PC-9 (cell line): ENCODE measurements around the gene GRIP1.

Experiments
- EZH2 ChIP-seq: fragments of 200-600 bp; sonication (generic); IDR thresholded peaks from 2 replicates; pipeline ENCODE4 v1.8.0; 2017; ENCODE audit warnings: antibody characterized with exemption, low read depth
- TF ChIP-seq, protein P1 (sequence below): fragments of 200-600 bp; sonication (generic); conservative IDR thresholded peaks from 2 replicates; pipeline ENCODE4 v1.6.1; 2017; ENCODE audit warnings: mixed run types, antibody characterized with exemption, mild to moderate bottlenecking, moderate library complexity

DNA sequence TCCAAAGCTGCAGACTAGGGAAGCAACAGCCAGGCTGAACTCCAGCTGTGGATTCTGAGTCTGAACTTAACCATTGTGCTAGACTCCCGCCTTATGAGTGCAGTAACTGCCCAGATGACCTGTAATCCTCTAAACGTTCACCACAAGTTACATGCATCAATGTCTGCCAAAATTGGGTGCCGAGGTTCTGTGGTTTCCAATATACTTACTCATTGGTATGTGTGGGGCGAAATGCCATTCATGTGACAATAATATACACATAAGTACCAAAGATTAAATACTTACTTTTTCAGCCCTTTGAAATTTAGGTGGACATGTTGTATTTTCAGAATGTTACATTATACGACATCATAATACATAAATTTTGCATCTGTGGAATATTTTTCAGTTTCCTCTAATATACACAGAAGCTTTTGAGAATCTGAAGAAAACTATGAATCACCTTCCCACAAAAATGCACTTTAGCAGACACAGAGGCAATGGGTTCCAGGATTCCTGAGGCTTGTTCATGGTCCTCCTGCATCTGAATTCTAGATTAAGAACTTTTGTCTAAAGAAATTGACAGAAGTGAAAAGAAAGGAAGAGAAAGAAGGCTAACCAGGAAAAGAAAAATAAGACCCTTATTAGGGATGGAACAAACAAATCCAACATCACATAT lies 31.7 kb downstream of the GRIP1 start:
- TF ChIP-seq, protein P1, sequence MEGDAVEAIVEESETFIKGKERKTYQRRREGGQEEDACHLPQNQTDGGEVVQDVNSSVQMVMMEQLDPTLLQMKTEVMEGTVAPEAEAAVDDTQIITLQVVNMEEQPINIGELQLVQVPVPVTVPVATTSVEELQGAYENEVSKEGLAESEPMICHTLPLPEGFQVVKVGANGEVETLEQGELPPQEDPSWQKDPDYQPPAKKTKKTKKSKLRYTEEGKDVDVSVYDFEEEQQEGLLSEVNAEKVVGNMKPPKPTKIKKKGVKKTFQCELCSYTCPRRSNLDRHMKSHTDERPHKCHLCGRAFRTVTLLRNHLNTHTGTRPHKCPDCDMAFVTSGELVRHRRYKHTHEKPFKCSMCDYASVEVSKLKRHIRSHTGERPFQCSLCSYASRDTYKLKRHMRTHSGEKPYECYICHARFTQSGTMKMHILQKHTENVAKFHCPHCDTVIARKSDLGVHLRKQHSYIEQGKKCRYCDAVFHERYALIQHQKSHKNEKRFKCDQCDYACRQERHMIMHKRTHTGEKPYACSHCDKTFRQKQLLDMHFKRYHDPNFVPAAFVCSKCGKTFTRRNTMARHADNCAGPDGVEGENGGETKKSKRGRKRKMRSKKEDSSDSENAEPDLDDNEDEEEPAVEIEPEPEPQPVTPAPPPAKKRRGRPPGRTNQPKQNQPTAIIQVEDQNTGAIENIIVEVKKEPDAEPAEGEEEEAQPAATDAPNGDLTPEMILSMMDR = no peak
- no peak for TF ChIP-seq EZH2
